Measurements from ENCODE around the gene PHF21A.

DNA sequence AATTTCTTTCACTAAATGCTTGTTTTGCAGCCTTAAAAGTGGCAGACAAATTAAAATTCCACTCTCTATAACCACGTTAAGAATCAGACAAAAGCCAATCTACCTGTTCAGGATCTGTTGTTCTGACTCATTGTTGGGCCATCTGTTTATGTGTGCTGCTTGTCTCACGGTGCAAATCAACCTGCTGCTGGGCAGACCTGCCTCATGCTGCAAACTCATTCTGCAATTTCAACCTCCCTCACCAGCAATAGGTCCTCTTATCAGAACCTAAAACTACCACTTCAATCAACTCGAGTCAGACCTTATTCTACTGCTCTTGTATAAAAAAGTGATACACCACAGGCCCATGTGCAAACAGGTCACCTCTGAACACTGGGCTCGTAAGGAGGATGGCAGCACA lies 123.7 kb downstream of the PHF21A start:
- TF ChIP-seq POLR2AphosphoS5 (IDR thresholded peaks at IDR 0.05; ENCODE audit: borderline replicate concordance, low read depth, low read length) = no peak
- TF ChIP-seq EZH2 (IDR thresholded peaks at IDR 0.05) = no peak
